HCT116 (cell line): ENCODE measurements around the gene RPL10A. TPM values are rescaled to one million over a fixed set of nuclear protein-coding genes. Genes with fewer than 3 reads are reported as not detected.
A peak's percentile ranks its signal among the peaks of the same experiment; 100 is the strongest.

Source experiments
- ATAC-seq: fragments of 200-7000 bp; cut with Tn5 transposase; 2 replicates; pipeline ENCODE4 v1.9.1; 2020; ENCODE audit warnings: mild to moderate bottlenecking, moderate library complexity
- BruUV-seq: library from RNA; stranded (reverse); fragments of 400-500 nt; replicated peaks from 2 replicates; lab custom pipeline; 2021; lab: Mats Ljungman, UMichigan
- CTCF ChIA-PET: fragments of 300-600 bp; sonication (Branson Sonifier 250); formaldehyde crosslinking; loops from one replicate; lab custom pipeline; 2021; ENCODE audit warnings: antibody characterized with exemption; lab: Charles Lee
- POLR2A ChIA-PET: fragments of 300-600, 350-600 bp; sonication (Branson Sonifier 250); formaldehyde crosslinking; loops from one replicate; lab custom pipeline; 2021; ENCODE audit warnings: antibody characterized with exemption; lab: Charles Lee
- RAD21 ChIA-PET, 2 experiments: fragments of 300-600 bp; sonication (Branson Sonifier 250); formaldehyde crosslinking; loops; one replicate each; lab custom pipeline; 2023; ENCODE audit warnings: low total read pairs in 2 of 2; ENCODE audit not compliant: uncharacterized antibody in 2 of 2, unreplicated experiment in 2 of 2, low non-redundant PET in 1 of 2; lab: Charles Lee
- DNase-seq: peaks from one replicate; pipeline ENCODE4 v3.0.0-alpha.2; 2010; ENCODE audit warnings: low read depth, low spot score
- H2AFZ ChIP-seq: fragments of 200-600 bp; shearing (Covaris generic), sonication (generic); 2 replicates; pipeline ENCODE4 v1.6.1; 2017; ENCODE audit warnings: low read depth, mixed run types, mixed read lengths, antibody characterized with exemption, low read length; ENCODE audit not compliant: poor library complexity, severe bottlenecking
- H3K27ac ChIP-seq: 2 replicates; pipeline ENCODE4 v1.5.1; 2012; ENCODE audit warnings: low read depth, low read length
- H3K27me3 ChIP-seq: fragments of 200-600 bp; sonication (generic); 2 replicates; pipeline ENCODE4 v1.6.1; 2016; ENCODE audit warnings: mixed run types, low read length, mixed read lengths; ENCODE audit not compliant: insufficient read depth
- H3K36me3 ChIP-seq, 2 experiments: fragments of 200-500 bp in 1 of 2; fragments of 200-600 bp in 1 of 2; sonication (Bioruptor generic) in 1 of 2; sonication (generic) in 1 of 2; 2 replicates each; pipeline versions ENCODE4 v1.5.1 to v1.6.1; 2014 to 2016; ENCODE audit warnings: low read length in 2 of 2, inconsistent platforms in 1 of 2, mixed read lengths in 1 of 2, mixed run types in 1 of 2; ENCODE audit not compliant: insufficient read depth in 2 of 2, control insufficient read depth in 1 of 2
- H3K4me1 ChIP-seq, 2 experiments: fragments of 200-600 bp in 1 of 2; sonication (generic) in 1 of 2; 2 replicates each; pipeline versions ENCODE4 v1.5.1 to v1.6.1; 2012 to 2017; ENCODE audit warnings: low read length in 2 of 2, inconsistent platforms in 1 of 2, mild to moderate bottlenecking in 1 of 2, mixed read lengths in 1 of 2, mixed run types in 1 of 2, moderate library complexity in 1 of 2; ENCODE audit not compliant: insufficient read depth in 2 of 2, control insufficient read depth in 1 of 2
- H3K4me2 ChIP-seq: fragments of 200-600 bp; sonication (generic); 2 replicates; pipeline ENCODE4 v1.6.1; 2017; ENCODE audit warnings: mixed run types, low read length, mixed read lengths
- H3K4me3 ChIP-seq, 2 experiments: fragments of 200-600 bp in 1 of 2; sonication (generic) in 1 of 2; replicated peaks in 1 of 2; 2 replicates each; pipeline ENCODE4 v1.5.1; 2011 to 2016; ENCODE audit warnings: low read length in 2 of 2, control low read depth in 1 of 2, low read depth in 1 of 2, mild to moderate bottlenecking in 1 of 2, mixed read lengths in 1 of 2, mixed run types in 1 of 2
- H3K79me2 ChIP-seq: fragments of 200-600 bp; sonication (generic); 2 replicates; pipeline ENCODE4 v1.6.1; 2017; ENCODE audit warnings: mild to moderate bottlenecking, mixed run types, low read length, moderate library complexity, mixed read lengths; ENCODE audit not compliant: insufficient read depth
- H3K9ac ChIP-seq: fragments of 200-600 bp; sonication (generic); 2 replicates; pipeline ENCODE4 v1.6.1; 2016; ENCODE audit warnings: low read length, mixed read lengths
- H3K9me2 ChIP-seq: fragments of 200-600 bp; sonication (generic), shearing (Covaris generic); 2 replicates; pipeline ENCODE4 v1.6.1; 2017; ENCODE audit warnings: mixed run types, mild to moderate bottlenecking, moderate library complexity; ENCODE audit not compliant: insufficient read depth
- H3K9me3 ChIP-seq, 2 experiments: fragments of 200-500 bp in 1 of 2; fragments of 200-600 bp in 1 of 2; sonication (Bioruptor generic) in 1 of 2; sonication (generic) in 1 of 2; 2 replicates each; pipeline ENCODE4 v1.6.1; 2014 to 2017; ENCODE audit warnings: low read length in 2 of 2, mixed read lengths in 2 of 2, inconsistent platforms in 1 of 2, low read depth in 1 of 2, mild to moderate bottlenecking in 1 of 2, mixed run types in 1 of 2, moderate library complexity in 1 of 2; ENCODE audit not compliant: control insufficient read depth in 1 of 2, insufficient read depth in 1 of 2
- H4K20me1 ChIP-seq: fragments of 200-600 bp; sonication (generic), shearing (Covaris generic); 2 replicates; pipeline ENCODE4 v1.6.1; 2017; ENCODE audit warnings: mixed run types, mild to moderate bottlenecking, moderate library complexity; ENCODE audit not compliant: insufficient read depth
- CBX3 ChIP-seq: IDR thresholded peaks from 2 replicates; pipeline ENCODE4 v1.6.1; 2012; ENCODE audit warnings: low read depth
- CEBPB ChIP-seq: IDR thresholded peaks from 2 replicates; pipeline ENCODE4 v1.6.1; 2012; ENCODE audit warnings: low read depth
- EGR1 ChIP-seq: IDR thresholded peaks from 2 replicates; pipeline ENCODE4 v1.6.1; 2012; ENCODE audit warnings: low read depth
- ELF1 ChIP-seq: IDR thresholded peaks from 2 replicates; pipeline ENCODE4 v1.6.1; 2012; ENCODE audit warnings: low read depth, borderline replicate concordance
- EZH2phosphoT487 ChIP-seq: fragments of 200-600 bp; IDR thresholded peaks from 2 replicates; pipeline ENCODE4 v1.6.1; 2018; ENCODE audit warnings: antibody characterized with exemption, borderline replicate concordance
- FOSL1 ChIP-seq: IDR thresholded peaks from 2 replicates; pipeline ENCODE4 v1.6.1; 2012; ENCODE audit warnings: low read depth
- JUND ChIP-seq: IDR thresholded peaks from 2 replicates; pipeline ENCODE4 v1.6.1; 2012
- POLR2A ChIP-seq: IDR thresholded peaks from 2 replicates; pipeline ENCODE4 v1.7.0; 2011; ENCODE audit warnings: borderline replicate concordance; ENCODE audit not compliant: insufficient read depth, insufficient read length; ENCODE audit errors: extremely low read depth
- POLR2AphosphoS5 ChIP-seq: IDR thresholded peaks from 2 replicates; pipeline ENCODE4 v1.6.1; 2011; ENCODE audit warnings: mild to moderate bottlenecking, low read depth, low read length, moderate library complexity
- RAD21 ChIP-seq: IDR thresholded peaks from 2 replicates; pipeline ENCODE4 v1.6.1; 2012; ENCODE audit warnings: low read depth, mild to moderate bottlenecking
- REST ChIP-seq: IDR thresholded peaks from 2 replicates; pipeline ENCODE4 v1.6.1; 2012; ENCODE audit warnings: low read depth
- SIN3A ChIP-seq: IDR thresholded peaks from 2 replicates; pipeline ENCODE4 v1.6.1; 2012; ENCODE audit warnings: low read depth
- SP1 ChIP-seq: IDR thresholded peaks from 2 replicates; pipeline ENCODE4 v1.6.1; 2012; ENCODE audit warnings: low read depth
- SRF ChIP-seq: IDR thresholded peaks from 2 replicates; pipeline ENCODE4 v1.6.1; 2012; ENCODE audit warnings: low read depth
- YY1 ChIP-seq: IDR thresholded peaks from 2 replicates; pipeline ENCODE4 v1.6.1; 2011; ENCODE audit warnings: low read length, low read depth, moderate library complexity, mild to moderate bottlenecking; ENCODE audit not compliant: insufficient replicate concordance; ENCODE audit errors: extremely low read depth
- ZFX ChIP-seq: fragments of 450-650 bp; IDR thresholded peaks from 2 replicates; pipeline ENCODE4 v1.6.1; 2017
- intact Hi-C: fragments of 100-400 bp; cut with micrococcal nuclease; formaldehyde crosslinking; loops from 2 replicates; pipeline ENCODE4 v1.10.0; 2022
- total RNA-seq: library from RNA; stranded (reverse); gene quantifications from one replicate; pipeline ENCODE4 v1.2.1, GENCODE V29; 2021; ENCODE audit not compliant: unreplicated experiment
- TF ChIP-seq, protein P1 (sequence below): IDR thresholded peaks from 2 replicates; pipeline ENCODE4 v1.6.1; 2012
- TF ChIP-seq, protein P2 (sequence below), 3 experiments: fragments of 200-600 bp in 1 of 3; sonication (generic) in 1 of 3; IDR thresholded peaks in 2 of 3; conservative IDR thresholded peaks in 1 of 3; 2 replicates each; pipeline ENCODE4 v1.5.1; 2012 to 2017; ENCODE audit warnings: low read depth in 2 of 3, low read length in 2 of 3, antibody characterized with exemption in 1 of 3, borderline replicate concordance in 1 of 3, control low read depth in 1 of 3, mild to moderate bottlenecking in 1 of 3, mixed read lengths in 1 of 3, mixed run types in 1 of 3, moderate library complexity in 1 of 3; ENCODE audit not compliant: insufficient read depth in 1 of 3

The RPL10A gene
- total RNA-seq, 1 experiment from 2014 or later = 1,981 TPM

DNA sequence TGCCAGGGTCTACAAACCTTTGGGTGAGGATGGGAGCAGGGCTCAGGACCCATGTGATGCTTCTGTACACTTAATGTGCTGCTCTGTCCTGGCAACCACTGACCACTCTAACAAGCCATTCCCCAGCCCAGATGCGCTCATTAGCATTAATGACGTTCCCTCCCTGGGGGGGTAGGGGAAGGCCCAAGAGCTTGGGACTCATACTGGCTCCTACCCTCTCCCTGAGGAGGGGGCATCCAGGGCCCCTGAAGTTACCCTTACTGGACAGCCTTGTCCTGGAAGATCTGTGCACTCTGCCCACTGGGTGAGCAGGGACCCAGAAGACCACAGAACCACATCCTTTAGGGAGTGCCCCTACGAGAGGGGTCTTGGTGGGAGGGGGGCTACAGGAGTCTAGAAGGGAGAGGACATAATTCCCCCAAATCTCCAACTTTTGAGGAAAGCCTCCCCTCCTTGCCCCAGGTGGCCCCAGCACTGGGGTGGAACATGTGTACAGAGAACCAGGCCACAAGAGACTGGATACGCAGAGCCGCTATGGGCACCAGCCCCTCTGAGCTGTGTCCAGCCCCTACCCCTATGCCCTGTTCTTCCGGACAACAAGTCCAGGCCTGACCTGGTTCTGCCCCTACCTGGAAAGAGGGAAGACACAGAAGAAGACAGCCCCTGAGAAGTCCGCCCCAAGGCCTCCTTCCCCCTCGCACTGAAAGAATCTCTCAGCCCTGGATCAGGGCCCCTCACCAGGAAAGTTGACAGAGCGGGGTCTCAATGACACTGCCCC, 27.2 kb downstream of the RPL10A start:
- H3K9me3 ChIP-seq = no peaks in the 10 kb centered on the region
- POLR2A ChIA-PET = interaction anchor here (0.6 kb wide), 1 partner anchor 56 kb away, joined by 3 read pairs; no protein-coding TSS in a partner anchor
- no peaks in the 10 kb centered on the region for H3K27me3 ChIP-seq
- no peak for TF ChIP-seq CEBPB
- TF ChIP-seq EGR1 = no peak
- no peak for TF ChIP-seq SIN3A
- TF ChIP-seq, protein P1, sequence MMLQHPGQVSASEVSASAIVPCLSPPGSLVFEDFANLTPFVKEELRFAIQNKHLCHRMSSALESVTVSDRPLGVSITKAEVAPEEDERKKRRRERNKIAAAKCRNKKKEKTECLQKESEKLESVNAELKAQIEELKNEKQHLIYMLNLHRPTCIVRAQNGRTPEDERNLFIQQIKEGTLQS = no peak
- TF ChIP-seq, protein P2, sequence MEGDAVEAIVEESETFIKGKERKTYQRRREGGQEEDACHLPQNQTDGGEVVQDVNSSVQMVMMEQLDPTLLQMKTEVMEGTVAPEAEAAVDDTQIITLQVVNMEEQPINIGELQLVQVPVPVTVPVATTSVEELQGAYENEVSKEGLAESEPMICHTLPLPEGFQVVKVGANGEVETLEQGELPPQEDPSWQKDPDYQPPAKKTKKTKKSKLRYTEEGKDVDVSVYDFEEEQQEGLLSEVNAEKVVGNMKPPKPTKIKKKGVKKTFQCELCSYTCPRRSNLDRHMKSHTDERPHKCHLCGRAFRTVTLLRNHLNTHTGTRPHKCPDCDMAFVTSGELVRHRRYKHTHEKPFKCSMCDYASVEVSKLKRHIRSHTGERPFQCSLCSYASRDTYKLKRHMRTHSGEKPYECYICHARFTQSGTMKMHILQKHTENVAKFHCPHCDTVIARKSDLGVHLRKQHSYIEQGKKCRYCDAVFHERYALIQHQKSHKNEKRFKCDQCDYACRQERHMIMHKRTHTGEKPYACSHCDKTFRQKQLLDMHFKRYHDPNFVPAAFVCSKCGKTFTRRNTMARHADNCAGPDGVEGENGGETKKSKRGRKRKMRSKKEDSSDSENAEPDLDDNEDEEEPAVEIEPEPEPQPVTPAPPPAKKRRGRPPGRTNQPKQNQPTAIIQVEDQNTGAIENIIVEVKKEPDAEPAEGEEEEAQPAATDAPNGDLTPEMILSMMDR (IDR thresholded peaks at IDR 0.05 in 2 of 3, conservative IDR thresholded peaks at IDR 0.05 in 1 of 3; ENCODE audit: borderline replicate concordance in 1 of 3, insufficient read depth in 1 of 3, low read depth in 2 of 3, low read length in 2 of 3) = no peak
- TF ChIP-seq SP1 = no peak
- TF ChIP-seq ZFX = no peak
- no peak for TF ChIP-seq EZH2phosphoT487
- no peak for TF ChIP-seq JUND
- TF ChIP-seq REST = no peak
- TF ChIP-seq YY1 = no peak
- no peak for TF ChIP-seq POLR2AphosphoS5
- TF ChIP-seq FOSL1 = no peak
- TF ChIP-seq POLR2A = no peak
- no peak for TF ChIP-seq CBX3
- TF ChIP-seq SRF = no peak
- TF ChIP-seq ELF1 = no peak
- TF ChIP-seq RAD21 = no peak
- peak overlapping the region; percentile 81 for H3K9ac ChIP-seq
- H4K20me1 ChIP-seq = no peaks in the 10 kb centered on the region
- H3K27ac ChIP-seq = peak overlapping the region; percentile 82
- no peak overlapping the region for H2AFZ ChIP-seq
- peaks cover 44% of the 10 kb centered on the region for H3K79me2 ChIP-seq
- peak overlapping the region; percentile 65 to 79 for H3K4me3 ChIP-seq
- RAD21 ChIA-PET = interaction anchor here in 1 of 2 experiments (0.6 kb wide), 1 partner anchor 359 kb away, joined by 3 read pairs; no protein-coding TSS in a partner anchor
- H3K9me2 ChIP-seq = no peaks in the 10 kb centered on the region
- peaks cover 37 to 57% of the 10 kb centered on the region in 2 experiments for H3K4me1 ChIP-seq
- no peaks in the 10 kb centered on the region for H3K36me3 ChIP-seq
- H3K4me2 ChIP-seq = peak overlapping the region; percentile 96
- ATAC-seq (no peak), DNase-seq (no peak)
- intact Hi-C loops = no loop called here
- TSS peak; percentile 59 for BruUV-seq
- CTCF ChIA-PET = interaction anchor here (1.5 kb wide), 1 partner anchor 8 kb away, joined by 4 read pairs; no protein-coding TSS in a partner anchor
